Tibial nerve (tissue), 4 donors: ENCODE results near the gene OR56B1.

Experiments used
- CTCF ChIP-seq, 5 experiments: fragments of 200-600 bp in 3 of 5; fragments of 450-650 bp in 2 of 5; sonication (generic) in 3 of 5; IDR thresholded peaks; one replicate each; pipeline ENCODE4 v1.5.1; 2016 to 2019; ENCODE audit warnings: antibody characterized with exemption in 5 of 5, mild to moderate bottlenecking in 3 of 5, moderate library complexity in 2 of 5
- EP300 ChIP-seq, 2 donors: sonication (generic); formaldehyde crosslinking; IDR thresholded peaks; one replicate each; pipeline ENCODE4 v1.6.1; 2017; ENCODE audit warnings: antibody characterized with exemption in 2 of 2, mild to moderate bottlenecking in 1 of 2
- POLR2A ChIP-seq, 2 donors: fragments of 450-650 bp; IDR thresholded peaks; one replicate each; pipeline ENCODE4 v1.6.1; 2017; ENCODE audit warnings: antibody characterized with exemption in 2 of 2, mild to moderate bottlenecking in 2 of 2, moderate library complexity in 2 of 2

GRCh38 chr11:5713695-5714094, 22.6 kb upstream of the OR56B1 start:
- no peak for TF ChIP-seq CTCF (IDR thresholded peaks at IDR 0.05)
- TF ChIP-seq EP300 (IDR thresholded peaks at IDR 0.05) = no peak
- no peak for TF ChIP-seq POLR2A (IDR thresholded peaks at IDR 0.05)
